Measurements from ENCODE around the gene ZNF304.
A peak's percentile ranks its signal among the peaks of the same experiment; 100 is the strongest.
"Not testable (repeated sequence)": the region's sequence is repeated elsewhere in the genome, so short reads cannot be mapped to it uniquely, and the experiment has no call there.

Gene ZNF304

DNA sequence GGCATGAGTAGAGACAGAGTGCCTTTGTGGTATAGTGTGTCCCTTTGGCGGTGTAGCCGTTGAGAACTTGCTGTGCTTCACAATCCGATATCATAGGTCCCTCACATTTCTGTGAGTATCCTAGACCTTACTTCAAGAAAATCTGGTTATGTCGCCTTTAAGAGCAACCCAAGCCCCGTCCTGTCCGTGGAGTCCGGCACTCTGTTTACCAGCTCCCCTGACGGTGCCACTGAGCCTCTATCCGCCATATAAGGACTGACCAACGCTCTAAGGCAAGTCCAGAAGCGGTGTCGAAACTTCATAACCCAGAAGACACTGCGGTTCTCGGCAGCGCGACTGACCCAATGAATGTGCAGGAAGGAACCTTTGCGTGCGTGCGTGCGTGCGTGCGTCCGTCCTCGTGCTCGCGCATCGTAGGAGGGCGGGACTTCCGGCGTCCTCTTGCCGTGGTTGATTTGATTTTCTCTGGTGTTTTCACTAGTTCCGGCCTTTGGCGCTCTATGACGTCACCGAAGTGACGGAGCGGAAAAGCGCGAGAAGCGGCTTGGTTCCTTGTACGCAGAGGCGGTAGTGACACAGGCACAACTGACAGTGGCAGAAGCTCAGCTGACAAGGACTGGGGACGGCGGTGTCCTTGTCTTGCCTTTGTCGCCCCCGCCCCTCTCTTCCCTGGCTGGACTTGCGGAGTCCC lies 12.1 kb downstream of the ZNF304 start, which contains the start of the genes TRAPPC2B and ZNF547:
TRAPPC2B (plus strand) TSS at position 555 of the 691 bp plus-strand sequence. CDS start 1,283 bp downstream, outside the sequence.
ZNF547 (plus strand) TSS at position 555 of the 691 bp plus-strand sequence. CDS start 5,005 bp downstream, outside the sequence.
- DNase-seq = peak; percentile 98 to 99

DNA sequence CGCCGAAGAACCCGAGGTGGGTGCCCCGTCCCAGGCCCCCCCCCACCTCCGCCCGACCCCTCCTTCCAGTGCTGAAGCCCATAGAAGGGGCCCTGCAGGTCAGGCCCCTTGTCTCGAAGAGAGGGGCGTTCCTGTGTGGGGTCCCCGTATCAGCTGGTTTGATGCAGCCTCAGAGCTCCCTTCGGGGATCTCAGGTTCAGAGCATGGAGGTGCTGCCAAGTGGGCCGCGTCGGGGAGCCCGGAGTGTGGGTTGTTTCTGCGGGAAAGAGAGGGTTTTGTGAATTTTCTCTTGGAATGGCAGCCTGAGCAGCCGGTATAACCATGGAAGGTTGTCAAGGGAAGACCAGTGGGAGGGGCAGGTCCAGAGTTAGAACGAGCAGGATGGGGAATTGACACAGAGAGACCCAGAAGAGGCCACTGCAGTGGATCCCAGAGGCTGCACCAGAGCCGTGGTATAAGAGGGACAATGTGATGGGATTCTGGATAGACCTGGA lies 12.7 kb downstream of the ZNF304 start:
- no peak for DNase-seq

DNA sequence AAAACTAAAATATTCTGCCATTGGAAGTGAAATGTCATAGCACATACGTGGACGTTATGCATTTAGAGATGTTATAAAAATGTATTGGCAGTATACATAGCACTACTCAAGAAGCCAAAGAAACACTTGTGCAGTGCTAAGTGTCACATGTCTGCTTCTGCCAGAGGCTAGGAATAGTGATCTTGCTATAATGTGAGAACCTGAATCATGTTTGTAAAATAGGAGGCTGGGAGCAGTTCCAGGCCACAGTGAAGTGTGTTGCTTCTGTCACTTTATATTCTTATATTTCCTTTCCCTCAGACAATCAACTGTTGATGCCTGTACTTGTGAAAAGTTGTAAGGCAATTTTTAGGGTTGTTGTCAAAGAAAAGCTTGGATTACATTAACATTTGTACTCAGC lies 15.7 kb downstream of the ZNF304 start:
- DNase-seq = no peak

DNA sequence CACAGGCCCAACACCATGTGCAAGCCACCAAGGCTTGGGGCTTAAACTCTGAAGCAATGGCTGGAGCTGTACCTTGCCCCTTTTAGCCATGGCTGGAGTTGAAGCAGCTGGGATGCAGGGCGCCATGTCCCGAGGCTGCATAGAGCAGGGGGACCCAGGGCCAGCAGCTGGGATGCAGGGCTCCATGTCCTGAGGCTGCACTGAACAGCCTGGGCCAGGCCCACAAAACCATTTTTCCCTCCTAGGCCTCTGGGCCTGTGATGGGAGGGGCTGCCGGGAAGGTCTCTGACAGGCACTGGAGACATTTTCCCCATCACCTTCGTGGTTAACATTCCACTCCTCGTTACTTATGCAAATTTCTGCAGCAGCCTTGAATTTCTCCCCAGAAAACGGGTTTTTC lies 23.1 kb downstream of the ZNF304 start:
- no peak for DNase-seq

DNA sequence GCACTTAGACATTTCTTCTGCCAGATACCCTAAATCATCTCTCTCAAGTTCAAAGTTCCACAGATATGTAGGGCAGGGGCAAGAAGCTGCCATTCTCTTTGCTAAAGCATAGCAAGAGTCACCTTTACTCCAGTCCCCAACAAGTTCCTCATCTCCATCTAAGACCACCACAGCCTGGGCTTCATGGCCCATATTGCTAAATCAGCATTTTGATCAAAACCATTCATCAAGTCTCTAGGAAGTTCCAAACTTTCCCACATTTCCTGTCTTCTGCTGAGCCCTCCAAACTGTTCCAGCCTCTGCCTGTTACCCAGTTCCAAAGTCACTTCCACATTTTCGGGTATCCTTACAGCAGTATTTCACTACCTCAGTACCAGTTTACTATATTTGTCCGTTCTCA lies 23.6 kb downstream of the ZNF304 start:
- DNase-seq = not testable (repeated sequence)

DNA sequence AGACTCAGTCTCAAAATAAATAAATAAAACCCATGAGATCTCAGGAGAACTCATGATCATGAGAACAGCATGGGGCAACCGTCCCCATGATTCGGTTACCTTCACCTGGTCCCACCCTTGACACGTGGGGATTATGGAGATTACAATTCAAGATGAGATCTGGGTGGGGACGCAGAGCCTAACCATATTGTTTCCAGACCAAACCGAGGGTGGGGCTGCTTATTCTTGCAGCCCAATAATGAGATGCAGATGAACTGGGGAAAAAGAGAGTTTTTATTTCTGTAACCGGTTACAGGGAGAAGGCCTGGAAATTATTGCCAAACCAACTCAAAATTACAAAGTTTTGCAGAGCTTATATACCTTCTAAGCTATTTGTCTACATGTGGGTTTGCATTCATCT lies 25.1 kb downstream of the ZNF304 start:
- DNase-seq = no peak

DNA sequence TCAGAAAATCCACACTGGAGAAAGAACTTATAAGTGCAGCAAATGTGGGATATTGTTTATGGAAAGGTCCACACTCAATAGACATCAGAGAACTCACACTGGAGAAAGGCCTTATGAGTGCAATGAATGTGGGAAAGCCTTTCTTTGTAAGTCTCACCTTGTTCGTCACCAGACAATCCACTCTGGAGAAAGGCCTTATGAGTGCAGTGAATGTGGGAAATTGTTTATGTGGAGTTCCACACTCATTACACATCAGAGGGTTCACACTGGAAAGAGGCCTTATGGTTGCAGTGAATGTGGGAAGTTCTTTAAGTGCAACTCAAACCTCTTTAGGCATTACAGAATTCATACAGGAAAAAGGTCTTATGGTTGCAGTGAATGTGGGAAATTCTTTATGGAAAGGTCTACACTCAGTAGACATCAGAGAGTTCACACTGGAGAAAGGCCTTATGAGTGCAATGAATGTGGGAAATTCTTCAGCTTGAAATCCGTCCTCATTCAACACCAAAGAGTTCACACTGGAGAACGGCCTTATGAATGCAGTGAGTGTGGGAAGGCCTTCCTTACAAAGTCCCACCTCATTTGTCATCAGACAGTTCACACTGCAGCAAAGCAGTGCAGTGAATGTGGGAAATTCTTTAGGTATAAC lies 26.6 kb downstream of the ZNF304 start:
- no peak for DNase-seq

DNA sequence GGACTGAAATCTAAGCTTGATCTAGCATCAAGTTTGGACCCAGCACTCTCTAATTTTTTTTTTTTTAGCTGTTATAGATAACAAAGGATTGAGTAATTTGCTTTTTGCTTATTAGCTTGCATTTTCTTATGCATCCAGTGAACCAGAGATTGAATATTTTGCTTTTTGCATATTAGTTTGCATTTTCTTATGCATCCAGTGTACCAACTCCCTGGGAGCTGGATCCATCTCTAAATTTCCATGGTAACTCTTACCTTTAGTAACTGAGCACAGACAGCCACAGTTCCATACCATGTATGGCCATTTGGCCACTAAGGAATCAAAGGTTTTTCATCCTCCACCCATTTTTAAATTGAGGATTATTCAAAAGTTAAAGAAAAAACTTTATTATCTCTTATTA lies 29.9 kb downstream of the ZNF304 start:
- no peak for DNase-seq

DNA sequence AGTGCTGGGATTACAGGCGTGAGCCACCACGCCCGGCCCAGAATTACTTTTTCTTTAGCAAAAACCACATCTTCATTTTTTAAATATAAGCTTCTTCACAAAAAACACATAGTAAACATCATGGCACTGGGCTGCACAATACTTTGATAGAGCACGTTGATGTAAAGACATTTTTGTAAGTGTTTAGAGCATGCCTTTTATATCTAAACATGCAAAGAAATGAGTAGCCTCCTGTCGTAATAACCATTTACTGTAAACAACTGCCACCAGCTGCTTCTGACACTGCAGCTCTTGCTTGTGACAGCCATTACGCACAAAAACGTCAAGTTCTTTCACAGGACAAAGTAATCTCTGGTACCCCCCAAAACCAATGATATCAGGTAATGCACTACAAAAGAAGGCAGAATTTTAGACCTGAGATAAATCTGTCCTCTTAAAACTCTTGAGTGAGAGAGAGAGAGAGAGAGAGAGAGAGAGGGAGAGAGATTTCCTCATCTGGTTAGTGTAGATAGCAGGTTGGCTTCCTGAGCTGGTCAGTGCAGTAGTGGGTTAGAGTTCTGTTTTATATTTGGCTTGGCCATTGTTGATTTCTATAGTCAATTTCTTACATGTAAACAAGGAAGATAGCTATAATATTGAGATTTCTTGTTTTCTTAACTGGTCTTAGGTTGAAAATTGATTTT lies 31.9 kb downstream of the ZNF304 start:
- no peak for DNase-seq

DNA sequence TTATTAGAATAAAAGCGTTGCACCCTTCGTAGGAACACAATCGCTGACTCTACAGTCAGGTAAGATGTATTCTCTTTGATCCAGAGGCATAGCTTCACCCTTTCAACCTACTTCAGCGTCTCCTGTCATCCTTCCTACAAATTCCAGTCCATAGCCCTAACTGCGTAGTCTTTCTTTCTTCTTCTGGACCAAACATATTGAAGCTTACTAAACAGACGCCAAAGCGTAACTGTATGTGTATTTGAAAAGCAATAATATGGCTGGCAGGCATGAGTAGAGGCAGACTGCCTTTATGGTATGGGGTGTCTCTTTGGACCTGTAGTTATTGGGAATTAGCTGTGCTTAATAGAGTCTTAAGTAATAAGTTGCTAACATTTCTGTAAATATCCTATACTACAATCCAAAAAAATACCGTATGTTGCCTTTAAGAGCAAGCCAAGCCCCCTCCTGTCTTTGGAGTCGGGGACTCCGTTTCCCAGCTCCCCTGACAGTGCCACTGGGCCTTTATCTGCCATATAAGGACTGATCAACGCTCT lies 38.2 kb downstream of the ZNF304 start:
- no peak for DNase-seq

DNA sequence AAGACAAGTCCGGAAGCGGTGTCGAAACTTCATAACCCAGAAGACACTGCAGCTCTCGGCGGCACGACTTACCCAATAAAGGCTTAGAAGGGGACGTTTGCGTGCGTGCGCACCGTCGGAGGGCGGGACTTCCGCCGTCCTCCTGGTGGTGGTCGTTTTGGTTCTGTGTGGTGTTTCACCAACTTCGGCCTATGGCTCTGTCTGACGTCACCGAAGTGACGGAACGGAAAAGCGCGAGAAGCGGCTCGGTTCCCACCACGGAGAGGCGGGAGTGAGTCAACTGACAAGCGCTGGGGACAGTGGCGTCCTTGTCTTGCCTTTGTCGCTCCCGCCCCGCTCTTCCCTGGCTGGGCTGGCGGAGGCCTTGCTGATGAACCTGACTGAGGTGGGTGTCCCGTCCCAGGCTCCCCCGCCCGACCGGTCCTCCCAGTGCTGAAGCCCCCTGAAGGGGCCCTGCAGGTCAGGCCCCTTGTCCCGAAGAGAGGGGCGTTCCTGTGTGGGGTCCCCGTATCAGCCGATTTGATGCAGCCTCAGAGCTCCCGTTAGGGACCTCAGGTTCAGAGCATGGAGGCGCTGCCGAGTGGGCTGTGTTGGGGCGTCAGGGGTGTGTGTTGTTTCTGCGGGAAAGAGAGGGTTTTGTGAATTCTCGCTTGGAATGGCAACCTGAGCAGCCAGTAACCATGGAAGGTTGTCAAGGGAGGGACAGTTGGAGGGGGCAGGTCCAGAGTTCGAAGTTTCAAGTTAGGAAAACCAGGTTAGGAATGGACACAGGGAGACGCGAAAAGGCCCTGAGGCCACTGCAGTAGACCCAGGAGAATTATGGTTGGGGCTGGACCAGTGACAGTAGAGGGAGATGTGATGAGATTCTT lies 38.9 kb downstream of the ZNF304 start, which contains the start of gene ZNF548:
ZNF548 (plus strand) TSS at position 125 of the 869 bp plus-strand sequence; CDS start at position 371, 246 bp downstream.
- DNase-seq = peak; percentile 98 to 99

DNA sequence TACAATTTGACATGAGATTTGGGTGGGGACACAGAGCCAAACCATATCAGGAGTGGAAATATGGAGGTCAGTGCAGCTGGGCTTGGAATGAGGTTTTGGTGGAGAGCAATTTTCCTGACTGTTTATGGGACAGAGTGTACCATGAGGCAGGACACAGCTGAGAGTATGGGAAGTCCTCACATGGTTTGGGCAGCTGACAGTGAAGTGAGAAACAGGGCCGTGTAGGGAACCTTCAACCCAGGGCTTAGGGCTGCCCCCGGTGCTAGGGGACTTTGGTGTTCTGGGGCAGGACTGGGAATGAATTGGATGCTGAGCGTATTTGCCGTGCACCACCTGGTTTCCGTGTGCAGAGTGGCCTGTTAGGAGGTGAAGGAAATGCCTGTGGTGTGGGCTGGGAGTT lies 44.6 kb downstream of the ZNF304 start:
- no peak for DNase-seq

DNA sequence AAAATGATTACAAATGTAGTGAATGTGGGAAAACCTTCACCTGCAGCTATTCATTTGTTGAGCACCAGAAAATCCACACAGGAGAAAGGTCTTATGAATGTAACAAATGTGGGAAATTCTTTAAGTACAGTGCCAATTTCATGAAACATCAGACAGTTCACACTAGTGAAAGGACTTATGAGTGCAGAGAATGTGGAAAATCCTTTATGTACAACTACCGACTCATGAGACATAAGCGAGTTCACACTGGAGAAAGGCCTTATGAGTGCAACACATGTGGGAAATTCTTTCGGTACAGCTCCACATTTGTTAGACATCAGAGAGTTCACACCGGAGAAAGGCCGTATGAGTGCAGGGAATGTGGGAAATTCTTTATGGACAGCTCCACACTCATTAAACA lies 47.8 kb downstream of the ZNF304 start:
- no peak for DNase-seq

DNA sequence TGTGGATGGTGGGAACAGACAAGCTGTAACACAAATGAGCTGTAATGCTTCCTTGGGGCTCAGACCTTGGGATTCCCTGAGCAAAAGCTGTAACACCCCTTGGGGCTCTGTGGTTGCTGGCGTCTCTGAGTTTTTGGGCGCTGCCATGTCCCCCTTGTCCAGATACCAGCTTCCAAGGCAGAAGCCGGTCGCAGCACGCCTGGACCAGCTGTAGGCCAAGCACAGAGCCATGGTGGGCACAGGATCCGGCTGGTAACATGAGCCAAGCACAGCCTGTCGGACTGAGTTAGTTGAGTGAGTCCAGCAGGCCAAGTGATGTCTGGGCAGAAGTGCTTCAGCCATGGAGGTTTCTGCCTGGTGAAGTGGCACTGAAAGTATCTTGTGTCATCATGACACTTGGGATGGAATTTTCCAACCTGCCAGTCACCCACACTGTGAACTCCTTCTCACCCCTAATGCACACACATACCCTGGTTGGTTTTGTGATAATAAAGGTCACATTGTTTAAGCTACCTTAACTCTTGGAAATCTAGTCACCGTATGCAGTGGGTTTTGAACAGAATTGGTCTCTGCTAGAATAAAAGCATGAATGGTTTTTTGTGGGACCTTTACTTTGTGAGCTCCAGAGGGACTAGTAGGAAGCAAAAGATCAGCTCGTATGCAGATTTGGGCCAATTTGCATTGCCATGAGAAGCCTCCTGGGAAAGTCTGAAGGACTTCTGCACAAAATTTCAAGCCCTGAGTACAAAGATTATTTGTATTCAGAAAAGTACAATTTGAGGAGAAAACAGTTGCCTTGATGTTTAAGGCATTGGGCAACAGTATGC lies 52.9 kb downstream of the ZNF304 start:
- no peak for DNase-seq

DNA sequence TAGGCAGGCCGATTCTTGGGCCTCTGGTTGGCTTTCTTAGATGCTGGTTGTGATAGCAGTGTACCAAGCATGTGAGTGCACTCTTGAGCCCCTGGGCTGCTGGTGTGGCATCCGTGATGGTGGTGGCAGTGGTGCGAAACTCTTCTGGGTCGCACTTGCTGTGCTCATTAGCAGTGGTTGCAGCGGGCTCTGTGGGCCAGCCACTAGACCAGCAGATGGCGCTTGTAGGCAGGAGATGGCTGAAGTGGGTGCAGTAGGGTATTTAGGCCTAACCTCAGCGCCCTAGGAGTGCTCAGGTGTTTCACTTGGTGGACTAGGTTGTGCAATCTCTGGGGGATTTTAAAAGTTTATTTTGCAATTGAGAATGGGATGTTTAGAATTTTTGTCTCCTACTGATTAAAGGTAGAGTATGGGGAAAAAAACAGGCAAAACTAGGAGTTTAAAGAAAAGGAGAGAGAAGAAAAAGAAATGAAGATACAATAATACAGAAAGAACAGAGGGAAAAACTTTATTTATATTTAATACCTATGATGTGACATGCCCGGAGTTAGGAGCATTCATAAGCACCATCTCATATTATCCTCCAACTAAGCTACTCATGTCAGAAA lies 55.5 kb downstream of the ZNF304 start:
- DNase-seq = peak; percentile 30 to 80

Measured in NCI-H526 (cell line).